Measurements from ENCODE around the gene EXOSC3. TPM values are rescaled to one million over a fixed set of nuclear protein-coding genes. Genes with fewer than 3 reads are reported as not detected.
A peak's percentile ranks its signal among the peaks of the same experiment; 100 is the strongest.
"Not testable (repeated sequence)": the region's sequence is repeated elsewhere in the genome, so short reads cannot be mapped to it uniquely, and the experiment has no call there.

The EXOSC3 gene
- 10 to 100 TPM; 18.8 to 19.8 TPM for total RNA-seq
- long read RNA-seq, partial matches to known transcripts = 0 of 10 reads
- long read RNA-seq, other reads (novel, unspliced or antisense) = 4 of 10 reads

DNA sequence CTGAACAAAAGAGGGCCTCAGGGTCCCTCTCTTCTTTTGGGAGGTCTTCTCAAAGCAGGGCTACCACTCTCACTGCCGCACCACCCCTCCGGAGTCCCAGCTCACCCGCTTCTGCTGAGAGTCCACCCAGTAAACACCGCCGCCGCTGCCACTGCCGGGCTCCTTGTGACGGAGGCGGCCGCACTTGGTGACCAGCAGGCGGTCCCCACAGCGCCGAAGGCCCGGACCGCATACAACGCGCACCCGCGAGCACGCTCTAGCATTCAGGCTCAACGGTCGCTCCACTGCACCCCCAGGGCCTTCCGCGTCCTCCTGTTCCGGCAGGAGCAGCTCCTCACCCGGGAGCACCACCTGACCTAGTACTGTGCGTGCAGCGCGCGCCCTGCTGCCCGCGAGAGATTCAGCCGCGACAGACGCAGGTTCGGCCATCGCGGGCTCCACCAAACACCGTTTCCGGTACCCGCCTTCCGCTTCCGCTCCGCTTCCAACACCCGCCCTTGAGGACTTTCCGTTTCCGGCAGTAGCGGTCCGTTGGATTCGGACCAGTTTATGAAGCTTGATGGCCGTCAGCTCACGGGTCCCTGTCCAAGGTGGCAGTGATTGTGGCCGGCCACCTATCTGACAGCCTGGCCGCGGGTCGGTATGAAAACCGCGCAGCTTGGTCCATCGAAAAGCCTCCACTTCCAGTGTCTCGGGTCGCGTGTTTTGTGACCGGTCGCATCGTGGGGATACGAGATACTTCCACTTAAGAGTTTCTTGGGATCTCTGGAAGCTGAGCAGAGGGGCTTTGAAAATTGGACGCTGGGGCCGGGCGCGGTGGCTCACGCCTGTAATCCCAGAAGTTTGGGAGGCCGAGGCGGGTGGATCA is at the start of gene EXOSC3:
TSS of gene EXOSC3 (minus strand) at position 449 of the 868 bp plus-strand sequence. CDS start at position 429, 20 bp downstream.
- peak; percentile 93 for DNase-seq
- intact Hi-C loops (cut with DNase I) = loop anchor here in 1 of 2 donors (1.0 to 2.0 kb wide), 2 partner anchors 15 to 32 kb away; partner anchors contain the start of genes DCAF10 and TRMT10B
- ATAC-seq = peak; percentile 98

DNA sequence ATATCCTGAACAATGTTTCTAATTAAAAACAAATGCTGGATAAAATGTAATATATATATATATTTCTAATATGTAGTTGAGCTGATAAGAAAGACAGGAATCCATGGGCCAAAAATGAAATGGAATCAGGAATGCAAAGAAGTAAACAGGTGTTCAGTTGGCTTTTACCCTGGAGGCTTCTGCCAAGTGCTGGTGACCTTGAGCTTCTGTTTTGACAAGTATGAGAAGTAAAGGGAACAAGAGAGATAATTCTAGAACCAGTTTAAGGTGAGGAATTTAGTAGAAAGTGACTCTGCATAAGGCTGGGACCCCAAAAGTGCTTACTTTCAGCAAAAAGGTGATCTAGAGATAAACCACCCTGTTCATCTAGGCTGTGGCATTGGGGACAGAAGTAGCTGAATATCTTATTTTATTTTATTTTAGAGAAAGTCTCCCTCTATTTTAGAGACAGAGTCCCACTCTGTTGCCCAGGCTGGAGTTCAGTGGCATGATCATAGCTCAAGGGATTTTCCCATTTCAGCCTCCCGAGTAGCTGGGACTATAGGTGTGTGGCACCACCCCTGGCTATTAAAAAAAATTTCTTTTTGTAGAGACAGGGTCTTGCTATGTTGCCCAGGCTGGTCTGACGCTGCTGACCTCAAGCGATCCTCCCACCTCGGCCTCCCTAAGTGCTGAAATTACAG is 42.8 kb upstream of the EXOSC3 start:
- intact Hi-C loops (cut with DNase I) = no loop called here
- ATAC-seq (no peak), DNase-seq (no peak)

- ATAC-seq; DNase-seq; intact Hi-C loops (cut with DNase I): not testable (repeated sequence)
Observed at GRCh38 chr9:37825174-37825573, 40.3 kb upstream of the EXOSC3 start.

GRCh38 chr9:37820142-37820541 is 35.3 kb upstream of the EXOSC3 start:
- no peak for ATAC-seq
- DNase-seq = no peak
- intact Hi-C loops (cut with DNase I) = no loop called here

DNA sequence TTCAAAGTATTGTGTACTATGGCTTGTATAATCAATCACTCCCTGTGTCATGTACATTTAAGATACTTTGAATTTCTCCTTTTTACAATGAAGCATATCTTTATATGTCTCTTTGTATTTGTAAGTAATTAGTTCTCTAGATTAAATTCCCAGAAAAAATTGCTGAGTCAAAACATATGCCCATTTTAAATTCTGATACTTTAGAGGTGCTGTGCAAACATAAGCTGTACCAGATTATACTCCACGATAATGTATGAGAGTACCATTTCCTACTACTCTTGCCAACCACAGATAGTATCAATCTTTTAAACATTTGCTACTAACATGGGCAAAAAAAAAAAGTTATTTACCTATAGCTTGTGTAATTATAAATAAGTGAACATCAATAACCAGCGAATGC is 34.0 kb upstream of the EXOSC3 start:
- DNase-seq (no peak), ATAC-seq (no peak)
- intact Hi-C loops (cut with DNase I) = no loop called here

- ATAC-seq (no peak), DNase-seq (no peak)
- intact Hi-C loops (cut with DNase I) = no loop called here
Observed at GRCh38 chr9:37812773-37813379, 28.0 kb upstream of the EXOSC3 start.

DNA sequence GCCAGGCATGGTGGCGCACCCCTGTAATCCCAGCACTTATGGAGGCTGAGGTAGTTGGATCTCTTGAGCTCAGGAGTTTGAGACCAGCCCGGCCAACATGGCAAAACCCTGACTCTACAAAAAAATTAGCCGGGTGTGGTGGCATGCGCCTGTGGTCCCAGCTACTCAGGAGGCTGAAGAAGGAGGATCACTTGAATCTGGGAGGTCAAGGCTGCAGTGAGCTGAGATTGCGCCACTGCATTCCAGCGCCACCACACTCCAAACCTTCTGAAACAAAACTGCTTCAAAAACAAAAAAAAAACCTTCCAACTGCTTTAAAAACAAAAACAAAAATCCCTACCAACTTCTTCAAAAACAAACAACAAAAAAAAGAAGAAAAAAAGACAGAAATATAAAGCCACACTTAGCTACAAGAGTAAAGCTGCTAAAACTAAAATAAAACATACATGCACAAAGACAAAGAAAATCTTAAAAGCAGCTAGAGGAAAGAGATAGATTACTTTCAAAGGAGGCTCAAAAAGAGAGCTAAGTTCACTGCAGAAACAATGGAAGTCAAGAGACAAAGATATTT is 27.1 kb upstream of the EXOSC3 start:
- ATAC-seq = no peak
- DNase-seq = no peak
- intact Hi-C loops (cut with DNase I) = no loop called here

- DNase-seq; intact Hi-C loops (cut with DNase I); ATAC-seq: not testable (repeated sequence)
Observed at GRCh38 chr9:37809676-37810075, 24.8 kb upstream of the EXOSC3 start.

GRCh38 chr9:37806271-37806670 is 21.4 kb upstream of the EXOSC3 start:
- intact Hi-C loops (cut with DNase I) = no loop called here
- ATAC-seq (no peak), DNase-seq (no peak)

DNA sequence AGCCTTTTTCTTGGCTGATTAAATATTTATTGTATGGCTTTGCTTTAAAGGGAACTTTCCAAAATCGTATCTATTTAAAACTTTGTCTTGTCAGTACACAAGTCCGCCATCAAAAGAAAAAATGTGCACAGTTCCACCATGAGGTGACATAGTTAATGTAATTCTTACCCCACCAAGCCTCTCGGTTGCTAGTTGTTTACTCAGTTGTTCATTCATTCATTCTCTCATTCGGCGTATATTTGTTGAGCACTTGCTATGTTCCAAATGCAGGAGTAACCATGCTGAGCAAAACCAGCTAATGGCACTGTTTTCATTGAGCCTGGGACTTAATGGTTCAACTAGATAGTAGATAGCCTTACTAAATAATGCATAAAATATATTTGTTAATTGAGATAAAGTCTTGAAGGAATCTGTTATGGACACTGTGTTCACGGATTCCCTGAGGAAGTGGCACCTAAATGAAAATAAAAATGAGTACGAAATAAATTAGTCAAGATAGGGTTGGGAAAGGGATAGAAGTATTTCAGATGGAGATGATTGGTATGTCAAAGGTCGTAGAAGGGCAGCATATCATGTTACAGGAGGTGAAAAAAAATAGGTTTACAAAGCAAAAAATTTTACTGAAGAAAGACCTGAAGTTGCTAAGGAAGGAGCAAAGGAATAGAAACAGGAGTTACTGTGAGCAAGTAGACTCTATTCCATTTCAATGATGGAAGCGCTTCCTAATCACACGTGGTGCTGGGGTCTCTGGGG is 17.3 kb upstream of the EXOSC3 start:
- ATAC-seq (no peak), DNase-seq (no peak)
- intact Hi-C loops (cut with DNase I) = no loop called here

DNA sequence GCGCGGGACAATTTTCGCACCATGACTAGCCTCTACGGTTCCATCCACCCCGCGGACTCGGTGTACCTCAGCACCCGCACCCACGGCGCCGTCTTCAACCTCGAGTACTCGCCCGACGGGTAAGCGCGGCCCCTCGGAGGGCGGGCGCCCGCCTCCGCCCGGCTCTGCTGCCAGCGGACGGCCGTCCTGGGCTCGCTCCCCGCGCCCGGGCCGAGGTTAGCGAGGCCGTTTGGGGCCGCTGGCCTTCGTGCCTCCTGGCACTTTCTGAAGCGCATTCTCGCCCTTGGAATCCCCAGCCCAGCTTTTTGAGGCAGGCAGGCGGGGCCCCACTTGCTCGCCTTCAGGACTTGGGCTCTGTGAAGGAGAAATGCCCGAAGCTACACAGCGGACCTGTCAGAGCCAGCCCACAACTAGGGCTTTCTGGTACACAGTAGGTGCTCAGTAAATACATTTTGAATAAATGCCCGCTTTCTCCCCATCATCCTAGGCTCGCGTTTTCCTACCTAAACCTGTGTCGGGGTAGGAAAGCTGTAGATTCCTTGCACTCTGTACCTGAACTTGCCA is 16.5 kb upstream of the EXOSC3 start:
- DNase-seq (peak; percentile 38), ATAC-seq (peak; percentile 36 to 73)
- intact Hi-C loops (cut with DNase I) = no loop called here

- intact Hi-C loops (cut with DNase I) = loop anchor here in 1 of 2 donors (1.0 kb wide), 1 partner anchor 15 kb away; the partner anchor contains the start of gene EXOSC3
- ATAC-seq = peak; percentile 95 to 97
- DNase-seq = peak; percentile 88
Observed at GRCh38 chr9:37800631-37801286, 15.9 kb upstream of the EXOSC3 start, which contains the start of gene DCAF10. Gene DCAF10 (plus strand): TSS chr9:37800797. CDS start chr9:37800867, 70 bp downstream.

DNA sequence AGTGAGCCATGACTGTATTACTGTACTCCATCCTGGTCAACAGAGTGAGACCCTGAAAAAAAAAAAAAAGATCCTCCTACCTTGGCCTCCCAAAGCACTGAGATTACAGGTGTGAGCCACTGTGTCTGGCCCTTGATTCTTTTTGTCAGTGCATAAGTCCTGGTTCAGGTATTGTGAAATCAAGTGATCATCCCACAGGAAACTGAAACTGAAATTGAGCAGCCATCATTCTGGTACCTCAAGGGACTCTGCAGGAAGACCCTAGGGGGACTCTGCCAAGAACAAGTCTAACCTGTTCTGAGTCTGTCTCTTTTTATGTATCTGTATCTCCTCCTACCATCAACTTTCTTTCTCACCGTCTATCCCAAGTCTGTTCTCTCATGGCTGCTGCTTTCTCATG is 13.8 kb upstream of the EXOSC3 start:
- intact Hi-C loops (cut with DNase I) = no loop called here
- ATAC-seq (no peak), DNase-seq (no peak)

DNA sequence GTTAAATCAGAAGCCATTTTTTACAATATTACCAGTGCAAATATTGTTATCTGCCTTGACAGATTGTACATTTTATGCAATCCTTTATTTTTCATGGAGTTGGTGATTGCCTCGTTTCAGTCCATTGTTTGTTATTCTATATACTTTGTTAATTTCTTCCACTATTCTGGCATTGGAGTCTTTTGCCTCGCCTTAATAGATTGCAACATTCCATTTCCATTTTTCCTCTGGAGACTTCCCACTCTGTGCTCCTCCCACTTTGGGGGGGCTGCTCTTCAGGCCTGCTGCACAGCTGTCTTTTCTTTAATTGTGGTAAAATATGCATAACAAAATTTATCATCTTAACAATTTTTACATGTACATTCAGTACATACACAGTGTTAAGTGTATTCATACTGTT is 11.4 kb upstream of the EXOSC3 start:
- intact Hi-C loops (cut with DNase I) = no loop called here
- ATAC-seq (no peak), DNase-seq (no peak)

DNA sequence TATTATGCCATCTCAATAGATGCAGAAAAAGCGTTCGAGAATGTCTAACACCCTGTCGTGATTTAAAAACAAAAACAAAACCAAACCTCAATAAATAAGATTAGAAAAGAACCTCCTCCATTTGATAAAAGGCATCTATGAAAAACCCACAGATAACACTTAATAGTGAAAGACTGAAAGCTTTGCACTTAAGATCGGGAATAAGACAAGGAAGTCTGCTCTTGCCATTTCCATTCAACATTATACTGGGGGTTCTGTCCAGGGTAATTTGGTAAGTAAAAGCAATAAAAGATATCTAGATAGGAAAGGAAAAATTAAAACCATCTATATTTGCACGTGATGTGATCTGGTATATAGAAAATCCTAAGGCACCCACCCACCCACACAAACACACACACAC is 7.3 kb upstream of the EXOSC3 start:
- intact Hi-C loops (cut with DNase I) = no loop called here
- DNase-seq (no peak), ATAC-seq (no peak)

DNA sequence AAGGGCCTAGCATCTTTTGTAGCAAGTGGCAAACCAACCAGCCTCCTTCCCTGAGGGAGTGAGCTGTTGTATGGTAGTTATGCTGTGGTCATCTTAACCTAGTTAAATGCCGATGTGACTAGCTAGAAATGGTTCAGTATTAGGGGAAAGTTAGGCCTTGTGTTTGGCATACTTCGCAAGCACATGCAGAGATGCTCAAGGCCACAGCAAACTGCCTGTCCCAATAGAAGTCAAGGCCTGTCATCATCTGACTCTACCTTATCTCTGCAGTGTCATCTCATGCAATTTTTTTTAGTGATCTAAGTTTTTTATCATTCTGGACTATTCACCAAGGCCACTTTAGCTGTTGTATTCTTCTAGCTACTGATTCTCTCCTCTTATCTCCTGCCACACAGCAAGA is 5.2 kb upstream of the EXOSC3 start:
- no peak for ATAC-seq
- intact Hi-C loops (cut with DNase I) = no loop called here
- DNase-seq = no peak

- intact Hi-C loops (cut with DNase I) = no loop called here
- no peak for ATAC-seq
- no peak for DNase-seq
Observed at GRCh38 chr9:37788332-37788731, 3.5 kb upstream of the EXOSC3 start.

DNA sequence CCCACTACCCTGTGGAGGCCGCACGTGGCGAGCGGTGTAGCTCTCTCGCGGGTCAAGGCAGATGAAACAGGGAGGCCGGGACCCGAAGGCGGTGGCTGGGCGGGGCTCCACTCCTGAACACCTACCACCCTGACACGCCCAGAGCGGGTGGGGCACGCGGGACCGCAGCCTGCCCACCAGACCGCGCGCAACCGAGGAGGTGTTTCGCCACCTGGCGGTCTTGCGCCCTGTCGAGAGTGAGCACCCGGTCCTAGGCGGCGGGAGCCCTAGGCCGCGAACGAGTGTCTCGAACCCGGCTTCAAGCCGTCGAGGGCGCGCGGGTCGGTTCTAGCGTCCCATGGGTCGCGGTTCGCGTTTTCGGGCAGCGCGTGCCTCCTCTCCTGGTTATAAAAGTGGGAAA is 2.2 kb upstream of the EXOSC3 start:
- ATAC-seq = no peak
- intact Hi-C loops (cut with DNase I) = no loop called here
- no peak for DNase-seq
